ENCODE data around the gene CYP8B1. TPM values are rescaled to one million over a fixed set of nuclear protein-coding genes. Genes with fewer than 3 reads are reported as not detected.

The CYP8B1 gene
- total and polyA plus RNA-seq, 4 donors: 0.10 TPM; not detected in 3

DNA sequence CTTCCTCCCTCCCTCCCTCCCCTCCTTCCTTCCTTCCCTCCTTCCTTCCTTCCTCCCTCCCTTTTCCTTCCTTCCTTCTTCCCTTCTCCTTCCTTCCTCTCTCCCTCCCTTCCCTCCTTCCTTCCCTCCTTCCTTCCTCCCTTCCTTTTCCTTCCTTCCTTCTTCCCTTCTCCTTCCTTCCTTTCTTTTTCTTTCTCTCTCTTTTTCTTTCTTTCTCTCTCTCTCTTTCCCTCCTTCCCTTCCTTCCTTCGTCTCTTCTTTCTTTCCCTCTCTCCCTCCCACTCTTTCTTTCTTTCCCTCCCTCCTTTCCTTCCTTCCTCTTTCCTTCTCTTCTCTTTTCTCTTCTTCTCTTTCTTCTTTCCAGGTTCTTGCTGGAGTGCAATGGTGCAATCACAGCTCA lies 28.4 kb upstream of the CYP8B1 start:
- 92 to 100% methylated on average over 1 of the region's 1 CpG for WGBS, 2 donors
- H3K27me3 ChIP-seq (ENCODE audit: control insufficient read depth in 1 of 2, insufficient read depth in 2 of 2, low read length in 1 of 2): no peaks in the 10 kb centered on the region
- no peaks in the 10 kb centered on the region for H3K4me1 ChIP-seq (ENCODE audit: control insufficient read depth in 1 of 2, insufficient read depth in 2 of 2, low read length in 2 of 2)
- H3K27ac ChIP-seq (ENCODE audit: low read depth in 1 of 2, low read length in 2 of 2): no peak overlapping the region
- intact Hi-C loops (cut with DNase I): no loop called here
- H3K4me3 ChIP-seq (ENCODE audit: low read length in 2 of 2): no peak overlapping the region
- no peak for ATAC-seq (ENCODE audit: low FRiP score)
- no peaks in the 10 kb centered on the region for H3K9me3 ChIP-seq (ENCODE audit: control insufficient read depth, low read length)
- peaks cover 0 to 2% of the 10 kb centered on the region in 2 donors for H3K36me3 ChIP-seq (ENCODE audit: control insufficient read depth in 1 of 2, insufficient read depth in 2 of 2, low read length in 1 of 2)
- no peak for DNase-seq

DNA sequence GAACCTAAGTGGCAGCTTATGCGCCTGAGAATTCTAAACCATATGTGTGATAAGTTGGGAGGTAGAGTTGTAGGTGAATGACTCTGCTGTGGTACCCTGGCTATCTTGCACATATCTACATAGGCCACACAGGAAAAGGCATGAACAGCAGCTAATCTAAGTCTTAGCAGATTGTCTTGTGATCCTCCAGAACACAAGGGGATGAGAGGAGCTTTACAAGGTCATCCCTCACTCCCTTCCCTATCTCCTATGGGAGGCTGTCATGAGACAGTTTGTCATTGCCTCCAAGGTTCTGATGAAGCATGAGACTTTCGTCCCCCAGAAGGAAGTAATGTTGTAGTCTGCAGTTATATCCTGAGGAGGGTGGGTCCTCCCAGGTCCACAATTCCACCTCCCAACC lies 26.6 kb upstream of the CYP8B1 start:
- no peaks in the 10 kb centered on the region for H3K4me1 ChIP-seq (ENCODE audit: control insufficient read depth in 1 of 2, insufficient read depth in 2 of 2, low read length in 2 of 2)
- no peak overlapping the region for H3K27ac ChIP-seq (ENCODE audit: low read depth in 1 of 2, low read length in 2 of 2)
- no peaks in the 10 kb centered on the region for H3K9me3 ChIP-seq (ENCODE audit: control insufficient read depth, low read length)
- H3K4me3 ChIP-seq (ENCODE audit: low read length in 2 of 2): no peak overlapping the region
- intact Hi-C loops (cut with DNase I): no loop called here
- H3K27me3 ChIP-seq (ENCODE audit: control insufficient read depth in 1 of 2, insufficient read depth in 2 of 2, low read length in 1 of 2): no peaks in the 10 kb centered on the region
- 88 to 89% methylated on average over 2 of the region's 2 CpGs for WGBS, 2 donors
- H3K36me3 ChIP-seq (ENCODE audit: control insufficient read depth in 1 of 2, insufficient read depth in 2 of 2, low read length in 1 of 2): no peaks in the 10 kb centered on the region
- no peak for DNase-seq
- no peak for ATAC-seq (ENCODE audit: low FRiP score)

DNA sequence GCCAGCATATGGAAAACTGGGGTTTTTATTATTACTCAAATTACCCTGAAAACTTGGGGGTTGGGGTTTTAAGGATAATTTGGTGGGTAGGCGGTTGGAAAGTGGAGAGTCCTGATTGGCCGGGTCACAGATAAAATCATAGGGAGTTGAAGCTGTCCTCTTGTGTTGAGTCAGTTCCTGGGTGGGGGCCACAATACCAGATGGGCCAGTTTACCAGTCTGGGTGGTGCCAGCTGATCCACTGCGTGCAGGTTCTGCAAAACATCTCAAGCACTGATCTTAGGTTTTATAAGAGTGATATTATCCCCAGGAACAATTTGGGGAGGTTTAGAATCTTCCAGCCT lies 25.4 kb upstream of the CYP8B1 start:
- ATAC-seq (ENCODE audit: low FRiP score): no peak
- Histone ChIP-seq H3K4me1 (ENCODE audit: control insufficient read depth in 1 of 2, insufficient read depth in 2 of 2, low read length in 2 of 2) (no peaks in the 10 kb centered on the region), H3K4me3 (ENCODE audit: low read length in 2 of 2) (no peak overlapping the region), H3K9me3 (ENCODE audit: control insufficient read depth, low read length) (no peaks in the 10 kb centered on the region), H3K27ac (ENCODE audit: low read depth in 1 of 2, low read length in 2 of 2) (no peak overlapping the region), H3K27me3 (ENCODE audit: control insufficient read depth in 1 of 2, insufficient read depth in 2 of 2, low read length in 1 of 2) (no peaks in the 10 kb centered on the region), H3K36me3 (ENCODE audit: control insufficient read depth in 1 of 2, insufficient read depth in 2 of 2, low read length in 1 of 2) (no peaks in the 10 kb centered on the region)
- intact Hi-C loops (cut with DNase I): no loop called here
- DNase-seq: no peak
- 89 to 91% methylated on average over 3 of the region's 3 CpGs for WGBS, 2 donors

DNA sequence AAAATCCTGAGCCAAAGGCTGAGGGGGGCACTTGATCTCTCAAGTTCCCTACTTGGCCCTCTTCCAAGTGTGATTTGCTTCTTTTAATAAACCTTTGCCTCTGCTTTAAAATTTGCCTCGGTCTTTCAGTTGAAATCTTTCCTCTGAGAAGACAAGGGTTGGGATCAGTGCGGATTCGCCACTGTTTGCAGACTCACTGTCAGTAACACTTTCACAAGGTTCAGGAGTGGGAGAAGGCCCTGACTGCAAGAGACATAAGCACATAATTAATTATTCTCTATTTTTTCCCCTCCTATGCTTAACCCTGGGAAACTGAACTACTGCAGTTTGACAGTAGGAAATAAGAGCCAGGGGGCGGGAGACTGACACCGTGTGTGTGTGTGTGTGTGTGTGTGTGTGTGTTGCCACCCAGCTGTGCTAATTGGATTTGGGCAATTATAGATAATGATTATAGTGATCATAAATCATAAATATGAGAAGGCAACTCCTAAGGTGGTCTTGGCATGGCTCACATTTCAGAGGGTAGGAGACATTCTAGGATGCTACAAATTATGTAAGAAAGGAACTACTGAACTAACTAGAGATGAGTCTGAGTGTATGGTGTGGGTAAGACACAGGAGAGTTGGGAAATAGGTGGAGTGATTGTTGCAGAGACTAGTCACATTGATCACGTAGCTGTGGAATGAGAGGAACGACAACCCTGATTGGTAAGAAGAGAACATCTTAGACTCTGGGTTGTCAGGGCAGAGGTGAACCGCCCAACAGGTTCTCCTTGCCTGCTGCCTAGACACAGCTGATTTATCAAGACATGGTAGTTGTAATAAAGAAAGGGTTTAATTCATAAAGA lies 24.8 kb upstream of the CYP8B1 start:
- H3K4me3 ChIP-seq (ENCODE audit: low read length in 2 of 2): no peak overlapping the region
- H3K27ac ChIP-seq (ENCODE audit: low read depth in 1 of 2, low read length in 2 of 2): no peak overlapping the region
- ATAC-seq (ENCODE audit: low FRiP score): no peak
- intact Hi-C loops (cut with DNase I): no loop called here
- H3K4me1 ChIP-seq (ENCODE audit: control insufficient read depth in 1 of 2, insufficient read depth in 2 of 2, low read length in 2 of 2): no peaks in the 10 kb centered on the region
- H3K27me3 ChIP-seq (ENCODE audit: control insufficient read depth in 1 of 2, insufficient read depth in 2 of 2, low read length in 1 of 2): no peaks in the 10 kb centered on the region
- 76 to 84% methylated on average over 8 of the region's 8 CpGs for WGBS, 2 donors
- H3K36me3 ChIP-seq (ENCODE audit: control insufficient read depth in 1 of 2, insufficient read depth in 2 of 2, low read length in 1 of 2): no peaks in the 10 kb centered on the region
- no peak for DNase-seq
- no peaks in the 10 kb centered on the region for H3K9me3 ChIP-seq (ENCODE audit: control insufficient read depth, low read length)

DNA sequence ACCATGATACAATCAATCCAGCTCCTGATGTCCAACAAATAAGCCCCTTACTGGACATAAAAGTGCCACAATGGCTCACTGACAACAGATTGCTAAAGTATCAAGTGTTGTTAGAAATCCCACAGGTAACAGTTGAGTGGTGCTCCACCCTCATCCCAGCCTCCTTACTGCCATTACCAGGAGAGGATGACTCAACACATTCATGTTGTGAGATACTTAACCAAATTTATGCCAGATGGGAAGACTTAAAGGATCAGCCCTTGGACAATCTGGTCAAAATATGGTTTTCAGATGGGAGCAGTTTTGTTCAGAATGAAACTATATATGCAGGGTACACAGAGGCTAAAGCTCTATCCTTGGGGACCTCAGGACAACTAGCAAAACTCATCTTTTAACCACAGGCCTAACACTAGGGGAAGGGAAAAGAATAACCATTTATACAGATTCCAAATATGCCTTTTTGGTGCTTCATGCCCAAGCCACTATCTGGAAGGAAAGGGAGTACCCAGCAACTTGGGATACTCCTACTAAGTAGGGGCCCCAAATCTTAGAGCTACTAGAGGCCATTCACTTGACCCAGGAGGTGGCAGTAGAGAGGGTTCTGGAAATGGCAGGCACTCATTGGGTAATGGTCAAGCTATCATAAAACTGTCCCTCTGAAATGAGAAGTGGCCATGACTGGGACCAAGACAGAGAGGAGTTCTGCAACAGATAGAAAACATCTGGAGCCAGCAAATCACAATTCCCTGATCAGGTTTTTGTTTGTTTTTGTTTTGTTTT lies 23.4 kb upstream of the CYP8B1 start:
- Histone ChIP-seq H3K4me1 (ENCODE audit: control insufficient read depth in 1 of 2, insufficient read depth in 2 of 2, low read length in 2 of 2) (no peaks in the 10 kb centered on the region), H3K36me3 (ENCODE audit: control insufficient read depth in 1 of 2, insufficient read depth in 2 of 2, low read length in 1 of 2) (no peaks in the 10 kb centered on the region), H3K27ac (ENCODE audit: low read depth in 1 of 2, low read length in 2 of 2) (no peak overlapping the region), H3K9me3 (ENCODE audit: control insufficient read depth, low read length) (no peaks in the 10 kb centered on the region), H3K27me3 (ENCODE audit: control insufficient read depth in 1 of 2, insufficient read depth in 2 of 2, low read length in 1 of 2) (no peaks in the 10 kb centered on the region), H3K4me3 (ENCODE audit: low read length in 2 of 2) (no peak overlapping the region)
- DNase-seq: no peak
- no peak for ATAC-seq (ENCODE audit: low FRiP score)
- intact Hi-C loops (cut with DNase I): no loop called here

DNA sequence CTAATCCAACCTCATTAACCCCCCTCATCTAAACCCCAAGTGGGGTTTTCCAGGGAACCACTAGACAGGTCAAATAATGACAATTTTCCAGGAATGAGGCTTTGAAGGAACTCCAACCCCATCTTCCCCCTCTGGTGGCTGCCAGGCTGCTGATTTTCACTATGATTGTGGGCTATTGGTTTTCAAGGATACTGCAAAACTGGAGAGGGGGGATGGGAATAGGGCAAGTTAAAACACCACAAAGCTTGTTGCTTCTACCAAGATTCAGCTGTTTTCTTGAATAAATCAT lies 19.8 kb upstream of the CYP8B1 start:
- Histone ChIP-seq H3K4me1 (ENCODE audit: control insufficient read depth in 1 of 2, insufficient read depth in 2 of 2, low read length in 2 of 2) (no peaks in the 10 kb centered on the region), H3K36me3 (ENCODE audit: control insufficient read depth in 1 of 2, insufficient read depth in 2 of 2, low read length in 1 of 2) (no peaks in the 10 kb centered on the region), H3K27ac (ENCODE audit: low read depth in 1 of 2, low read length in 2 of 2) (no peak overlapping the region), H3K4me3 (ENCODE audit: low read length in 2 of 2) (no peak overlapping the region), H3K27me3 (ENCODE audit: control insufficient read depth in 1 of 2, insufficient read depth in 2 of 2, low read length in 1 of 2) (no peaks in the 10 kb centered on the region), H3K9me3 (ENCODE audit: control insufficient read depth, low read length) (no peaks in the 10 kb centered on the region)
- no peak for ATAC-seq (ENCODE audit: low FRiP score)
- DNase-seq: no peak
- intact Hi-C loops (cut with DNase I): no loop called here

DNA sequence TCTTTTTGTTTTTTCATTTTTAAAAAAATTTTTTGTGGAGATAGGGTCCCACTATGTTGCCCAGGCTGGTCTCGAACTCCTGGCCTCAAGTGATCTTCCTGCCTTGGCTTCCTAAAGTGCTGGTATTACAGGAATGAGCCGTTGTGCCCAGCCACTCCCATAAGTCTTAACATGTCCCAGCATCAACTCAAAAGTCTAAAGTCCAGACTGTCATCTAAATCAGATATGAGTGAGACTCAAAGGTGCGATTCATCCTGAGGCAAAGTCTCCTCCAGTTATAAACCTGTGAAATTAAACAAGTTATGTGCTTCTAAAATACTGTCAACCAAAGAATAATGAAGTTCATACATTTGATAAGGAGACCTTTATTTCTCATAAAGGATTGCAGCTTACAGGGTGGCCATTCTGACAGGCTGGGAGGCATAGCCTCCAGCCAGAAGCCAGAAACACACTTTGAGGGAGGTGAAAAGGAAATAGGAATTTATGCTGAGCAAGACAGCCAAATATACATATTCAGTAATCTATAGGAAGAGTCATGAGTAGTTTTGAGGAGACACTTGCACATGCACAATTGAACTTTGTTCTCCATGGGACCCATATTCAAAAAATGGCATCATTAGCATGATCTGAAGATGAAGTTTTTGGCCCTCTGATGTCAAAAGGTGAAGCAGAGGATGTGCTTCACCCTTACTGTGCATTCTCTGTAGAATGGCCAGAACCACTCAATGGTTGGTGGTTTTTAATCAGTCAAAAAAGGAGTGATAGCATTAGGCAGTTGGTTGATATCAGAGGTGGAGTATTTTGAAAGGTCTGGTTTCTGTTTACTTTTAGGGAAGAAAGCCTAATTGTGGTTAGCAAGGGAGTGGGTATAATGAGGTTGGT lies 19.3 kb upstream of the CYP8B1 start:
- no peaks in the 10 kb centered on the region for H3K27me3 ChIP-seq (ENCODE audit: control insufficient read depth in 1 of 2, insufficient read depth in 2 of 2, low read length in 1 of 2)
- no peaks in the 10 kb centered on the region for H3K9me3 ChIP-seq (ENCODE audit: control insufficient read depth, low read length)
- no peak overlapping the region for H3K27ac ChIP-seq (ENCODE audit: low read depth in 1 of 2, low read length in 2 of 2)
- H3K36me3 ChIP-seq (ENCODE audit: control insufficient read depth in 1 of 2, insufficient read depth in 2 of 2, low read length in 1 of 2): no peaks in the 10 kb centered on the region
- ATAC-seq (ENCODE audit: low FRiP score) (no peak), DNase-seq (no peak)
- intact Hi-C loops (cut with DNase I): no loop called here
- no peaks in the 10 kb centered on the region for H3K4me1 ChIP-seq (ENCODE audit: control insufficient read depth in 1 of 2, insufficient read depth in 2 of 2, low read length in 2 of 2)
- H3K4me3 ChIP-seq (ENCODE audit: low read length in 2 of 2): no peak overlapping the region
- WGBS, 2 donors: 72 to 81% methylated on average over 3 of the region's 3 CpGs

DNA sequence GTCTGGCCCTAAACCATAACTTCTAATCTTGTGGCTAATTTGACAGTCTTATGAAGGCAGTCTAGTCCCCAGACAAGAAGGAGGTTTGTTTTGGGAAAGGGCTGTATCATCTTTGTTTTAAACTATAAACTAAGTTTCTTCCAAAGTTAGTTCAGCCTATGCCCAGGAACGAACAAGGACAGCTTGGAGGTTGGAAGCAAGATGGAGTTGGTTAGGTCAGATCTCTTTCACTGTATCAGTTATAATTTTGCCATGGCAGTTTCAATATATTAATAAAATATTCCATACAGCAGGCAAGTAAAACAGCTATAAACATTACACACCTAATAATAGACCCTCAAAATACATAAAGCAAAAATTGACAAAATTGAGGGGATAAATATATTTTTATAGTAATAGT lies 17.1 kb upstream of the CYP8B1 start:
- WGBS, 2 donors: 94% methylated on average over 1 of the region's 1 CpG
- no peaks in the 10 kb centered on the region for H3K36me3 ChIP-seq (ENCODE audit: control insufficient read depth in 1 of 2, insufficient read depth in 2 of 2, low read length in 1 of 2)
- no peak overlapping the region for H3K27ac ChIP-seq (ENCODE audit: low read depth in 1 of 2, low read length in 2 of 2)
- DNase-seq (no peak), ATAC-seq (ENCODE audit: low FRiP score) (no peak)
- intact Hi-C loops (cut with DNase I): no loop called here
- H3K4me1 ChIP-seq (ENCODE audit: control insufficient read depth in 1 of 2, insufficient read depth in 2 of 2, low read length in 2 of 2): no peaks in the 10 kb centered on the region
- no peaks in the 10 kb centered on the region for H3K9me3 ChIP-seq (ENCODE audit: control insufficient read depth, low read length)
- H3K4me3 ChIP-seq (ENCODE audit: low read length in 2 of 2): no peak overlapping the region
- no peaks in the 10 kb centered on the region for H3K27me3 ChIP-seq (ENCODE audit: control insufficient read depth in 1 of 2, insufficient read depth in 2 of 2, low read length in 1 of 2)
